ENCODE measurements around the gene BTBD9. TPM values are rescaled to one million over a fixed set of nuclear protein-coding genes. Genes with fewer than 3 reads are reported as not detected.

BTBD9 gene
- total RNA-seq, 1 donor from 2014 or later: 10.3 TPM

GRCh38 chr6:38191418-38191817 lies 448.3 kb downstream of the BTBD9 start:
- Mint-ChIP-seq H3K36me3 (ENCODE audit: low read depth, unreplicated experiment) (peaks cover 3% of the 10 kb centered on the region), H3K27ac (ENCODE audit: unreplicated experiment) (no peak overlapping the region), H3K4me1 (ENCODE audit: unreplicated experiment) (peaks cover 36% of the 10 kb centered on the region), H3K4me3 (ENCODE audit: unreplicated experiment) (no peak overlapping the region), H3K27me3 (ENCODE audit: unreplicated experiment) (peaks cover 4% of the 10 kb centered on the region), H3K9me3 (ENCODE audit: unreplicated experiment) (no peaks in the 10 kb centered on the region)
- DNase-seq (ENCODE audit: low spot score): no peak
- TF ChIP-seq CTCF (IDR thresholded peaks at IDR 0.05; ENCODE audit: unreplicated experiment): no peak

- peaks cover 28% of the 10 kb centered on the region for H3K4me1 Mint-ChIP-seq (ENCODE audit: unreplicated experiment)
- peaks cover 3% of the 10 kb centered on the region for H3K36me3 Mint-ChIP-seq (ENCODE audit: low read depth, unreplicated experiment)
- H3K27ac Mint-ChIP-seq (ENCODE audit: unreplicated experiment): no peak overlapping the region
- H3K27me3 Mint-ChIP-seq (ENCODE audit: unreplicated experiment): peaks cover 8% of the 10 kb centered on the region
- peak overlapping the region; percentile 13 for H3K4me3 Mint-ChIP-seq (ENCODE audit: unreplicated experiment)
- no peaks in the 10 kb centered on the region for H3K9me3 Mint-ChIP-seq (ENCODE audit: unreplicated experiment)
- no peak for TF ChIP-seq CTCF (IDR thresholded peaks at IDR 0.05; ENCODE audit: unreplicated experiment)
- no peak for DNase-seq (ENCODE audit: low spot score)
Observed at GRCh38 chr6:38188677-38189335, 450.9 kb downstream of the BTBD9 start.

- Mint-ChIP-seq H3K27ac (ENCODE audit: unreplicated experiment) (no peak overlapping the region), H3K27me3 (ENCODE audit: unreplicated experiment) (peaks cover 8% of the 10 kb centered on the region), H3K9me3 (ENCODE audit: unreplicated experiment) (no peaks in the 10 kb centered on the region), H3K4me1 (ENCODE audit: unreplicated experiment) (peaks cover 20% of the 10 kb centered on the region), H3K36me3 (ENCODE audit: low read depth, unreplicated experiment) (peaks cover 3% of the 10 kb centered on the region), H3K4me3 (ENCODE audit: unreplicated experiment) (no peak overlapping the region)
- no peak for DNase-seq (ENCODE audit: low spot score)
- TF ChIP-seq CTCF (IDR thresholded peaks at IDR 0.05; ENCODE audit: unreplicated experiment): no peak
Observed at GRCh38 chr6:38187811-38188590, 451.7 kb downstream of the BTBD9 start.

GRCh38 chr6:38187325-38187724 lies 452.4 kb downstream of the BTBD9 start:
- Mint-ChIP-seq H3K4me3 (ENCODE audit: unreplicated experiment) (no peak overlapping the region), H3K4me1 (ENCODE audit: unreplicated experiment) (peaks cover 17% of the 10 kb centered on the region), H3K27ac (ENCODE audit: unreplicated experiment) (peak overlapping the region; percentile 20), H3K9me3 (ENCODE audit: unreplicated experiment) (no peaks in the 10 kb centered on the region), H3K36me3 (ENCODE audit: low read depth, unreplicated experiment) (peaks cover 3% of the 10 kb centered on the region), H3K27me3 (ENCODE audit: unreplicated experiment) (peaks cover 8% of the 10 kb centered on the region)
- TF ChIP-seq CTCF (IDR thresholded peaks at IDR 0.05; ENCODE audit: unreplicated experiment): no peak
- no peak for DNase-seq (ENCODE audit: low spot score)

GRCh38 chr6:38185752-38186151 lies 454.0 kb downstream of the BTBD9 start:
- peaks cover 8% of the 10 kb centered on the region for H3K27me3 Mint-ChIP-seq (ENCODE audit: unreplicated experiment)
- peaks cover 3% of the 10 kb centered on the region for H3K36me3 Mint-ChIP-seq (ENCODE audit: low read depth, unreplicated experiment)
- TF ChIP-seq CTCF (IDR thresholded peaks at IDR 0.05; ENCODE audit: unreplicated experiment): no peak
- no peak overlapping the region for H3K4me3 Mint-ChIP-seq (ENCODE audit: unreplicated experiment)
- H3K9me3 Mint-ChIP-seq (ENCODE audit: unreplicated experiment): no peaks in the 10 kb centered on the region
- peaks cover 13% of the 10 kb centered on the region for H3K4me1 Mint-ChIP-seq (ENCODE audit: unreplicated experiment)
- no peak overlapping the region for H3K27ac Mint-ChIP-seq (ENCODE audit: unreplicated experiment)
- no peak for DNase-seq (ENCODE audit: low spot score)

Measured in endothelial cell (in vitro differentiated cells).